BE2C (cell line): ENCODE results near the gene NPAS1.

ENCODE experiments used
- DNase-seq: peaks from one replicate; pipeline ENCODE4 v3.0.0-alpha.2; 2020
- H3K27me3 ChIP-seq: fragments of 250-450 bp; sonication (Bioruptor Pico); 2 replicates; pipeline ENCODE4 v1.5.1; 2020; ENCODE audit warnings: mild to moderate bottlenecking
- H3K36me3 ChIP-seq: fragments of 250-450 bp; sonication (Bioruptor Pico); 2 replicates; pipeline ENCODE4 v1.5.1; 2020; ENCODE audit warnings: mild to moderate bottlenecking
- H3K4me1 ChIP-seq: fragments of 250-450 bp; sonication (Bioruptor Pico); 2 replicates; pipeline ENCODE4 v1.5.1; 2020
- H3K4me3 ChIP-seq: 2 replicates; pipeline ENCODE4 v1.5.1; 2011; ENCODE audit warnings: low read depth, low read length
- H3K9me3 ChIP-seq: fragments of 250-450 bp; sonication (Bioruptor Pico); 2 replicates; pipeline ENCODE4 v1.5.1; 2020
- TF ChIP-seq, protein P1 (sequence below): IDR thresholded peaks from 2 replicates; pipeline ENCODE4 v1.5.1; 2012; ENCODE audit warnings: mild to moderate bottlenecking, low read depth, low read length

The NPAS1 gene

DNA sequence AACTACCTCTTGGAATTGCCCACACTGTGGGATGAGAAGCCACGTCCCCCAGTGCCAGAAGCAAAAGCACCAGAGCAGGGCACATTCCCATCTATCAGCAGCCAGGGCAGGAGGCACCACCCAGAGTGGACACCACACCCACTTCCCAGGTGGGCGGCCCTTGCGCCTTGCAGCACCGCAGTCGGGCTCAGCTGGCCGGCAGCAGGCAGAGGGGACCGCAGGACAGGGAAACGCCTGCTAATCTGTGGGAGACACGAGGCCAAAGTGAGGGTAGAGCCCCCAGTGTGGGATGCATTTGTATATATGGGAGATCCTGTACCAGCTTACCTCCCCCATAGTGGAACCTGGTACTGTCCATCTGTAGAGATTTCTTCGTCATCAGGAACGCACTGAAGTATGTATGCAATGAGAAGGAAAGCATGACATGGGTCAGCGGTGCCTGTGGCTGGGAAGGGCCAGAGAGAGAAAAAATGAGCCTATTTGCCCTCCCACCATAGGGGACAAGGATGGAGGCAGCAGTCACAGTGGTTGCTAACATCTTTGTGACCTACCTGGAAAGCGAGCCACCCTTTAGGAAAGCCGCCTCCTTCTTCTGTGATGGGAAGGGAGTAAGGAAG, 30.9 kb upstream of the NPAS1 start:
- H3K27me3 ChIP-seq: no peaks in the 10 kb centered on the region
- DNase-seq: no peak
- peaks cover 15% of the 10 kb centered on the region for H3K4me1 ChIP-seq
- peaks cover 36% of the 10 kb centered on the region for H3K36me3 ChIP-seq
- no peak overlapping the region for H3K4me3 ChIP-seq
- no peaks in the 10 kb centered on the region for H3K9me3 ChIP-seq
- TF ChIP-seq, protein P1, sequence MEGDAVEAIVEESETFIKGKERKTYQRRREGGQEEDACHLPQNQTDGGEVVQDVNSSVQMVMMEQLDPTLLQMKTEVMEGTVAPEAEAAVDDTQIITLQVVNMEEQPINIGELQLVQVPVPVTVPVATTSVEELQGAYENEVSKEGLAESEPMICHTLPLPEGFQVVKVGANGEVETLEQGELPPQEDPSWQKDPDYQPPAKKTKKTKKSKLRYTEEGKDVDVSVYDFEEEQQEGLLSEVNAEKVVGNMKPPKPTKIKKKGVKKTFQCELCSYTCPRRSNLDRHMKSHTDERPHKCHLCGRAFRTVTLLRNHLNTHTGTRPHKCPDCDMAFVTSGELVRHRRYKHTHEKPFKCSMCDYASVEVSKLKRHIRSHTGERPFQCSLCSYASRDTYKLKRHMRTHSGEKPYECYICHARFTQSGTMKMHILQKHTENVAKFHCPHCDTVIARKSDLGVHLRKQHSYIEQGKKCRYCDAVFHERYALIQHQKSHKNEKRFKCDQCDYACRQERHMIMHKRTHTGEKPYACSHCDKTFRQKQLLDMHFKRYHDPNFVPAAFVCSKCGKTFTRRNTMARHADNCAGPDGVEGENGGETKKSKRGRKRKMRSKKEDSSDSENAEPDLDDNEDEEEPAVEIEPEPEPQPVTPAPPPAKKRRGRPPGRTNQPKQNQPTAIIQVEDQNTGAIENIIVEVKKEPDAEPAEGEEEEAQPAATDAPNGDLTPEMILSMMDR: no peak

DNA sequence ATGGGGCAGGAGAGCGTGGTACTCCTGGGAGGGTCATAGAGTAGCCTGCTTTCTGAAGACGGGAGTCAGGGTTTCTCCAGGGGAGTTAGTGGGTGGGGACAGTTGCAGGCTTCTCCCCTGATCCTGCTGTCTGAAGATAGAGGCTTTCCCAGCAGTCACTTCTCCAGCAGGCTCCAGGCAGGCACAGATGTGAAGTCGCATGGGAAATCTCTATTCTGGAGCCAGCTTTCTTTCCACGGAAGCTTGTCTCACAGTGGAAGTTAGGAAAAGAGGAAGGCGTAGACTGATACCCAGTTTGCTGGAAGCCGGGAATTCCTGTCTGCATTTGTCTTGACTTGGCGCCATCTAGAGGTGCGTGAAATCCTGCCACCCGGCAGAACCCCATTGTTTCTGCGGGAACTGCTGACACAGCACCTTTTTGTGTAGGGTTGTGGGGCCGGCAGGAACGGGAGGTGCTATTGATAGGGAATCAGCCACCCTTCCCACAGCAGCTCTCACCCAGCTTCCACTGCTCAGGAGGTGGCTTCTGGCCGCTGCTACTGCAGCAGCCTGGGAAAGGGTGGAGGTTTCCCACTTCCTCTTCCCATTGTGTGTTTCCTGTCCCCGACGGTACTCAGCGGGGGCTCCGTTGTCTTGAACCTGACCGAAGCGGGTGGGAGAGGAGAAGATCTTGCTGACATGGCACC, 28.5 kb upstream of the NPAS1 start:
- Histone ChIP-seq H3K27me3 (no peaks in the 10 kb centered on the region), H3K4me1 (no peaks in the 10 kb centered on the region; the same call in none of the 2 replicates), H3K9me3 (no peaks in the 10 kb centered on the region), H3K4me3 (no peak overlapping the region), H3K36me3 (peaks cover 43% of the 10 kb centered on the region)
- peak; percentile 81 for DNase-seq
- TF ChIP-seq, protein P1: peak; percentile 91

DNA sequence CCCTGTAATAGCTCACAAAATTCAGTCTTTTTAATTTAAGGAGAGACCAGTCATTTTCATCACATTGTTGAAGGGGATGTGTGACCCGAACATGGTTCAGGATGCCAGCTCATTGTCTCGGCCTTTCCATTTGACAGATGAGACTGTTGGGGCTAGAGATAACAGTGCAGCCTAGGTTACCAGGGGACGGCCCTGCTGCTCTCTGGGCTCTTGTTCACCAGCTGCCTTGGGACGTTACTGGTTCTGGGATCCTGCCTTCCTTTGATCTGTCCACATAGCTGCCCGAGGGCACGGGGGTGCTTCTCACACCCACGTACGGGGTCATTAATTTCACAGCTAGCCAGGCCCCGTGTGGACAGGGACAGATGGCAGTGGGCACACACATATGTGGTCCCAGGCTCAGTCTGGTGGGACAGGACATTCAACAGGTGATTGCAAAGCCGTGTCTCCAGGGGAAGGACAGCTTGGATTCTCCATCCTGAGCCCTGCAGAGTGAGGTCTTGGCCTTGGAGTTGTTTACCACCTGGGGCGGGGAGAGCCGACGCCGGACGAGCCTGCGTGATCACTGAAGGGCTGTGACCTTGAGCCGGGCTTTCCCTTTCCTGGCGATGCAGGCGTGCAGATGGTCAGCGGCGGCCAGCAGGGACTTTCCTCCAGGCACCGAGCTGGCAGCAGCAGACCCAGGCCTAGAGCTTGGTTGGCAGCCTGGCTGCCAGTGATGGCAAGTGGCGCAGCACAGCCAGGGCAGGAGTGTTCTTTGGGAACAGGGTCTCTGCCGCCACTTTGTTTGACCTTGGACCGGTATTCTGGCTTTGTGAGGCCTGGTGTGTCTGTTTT, 26.7 kb upstream of the NPAS1 start:
- Histone ChIP-seq H3K4me3 (no peak overlapping the region), H3K27me3 (no peaks in the 10 kb centered on the region), H3K36me3 (peaks cover 53% of the 10 kb centered on the region), H3K9me3 (no peaks in the 10 kb centered on the region), H3K4me1 (no peaks in the 10 kb centered on the region; the same call in none of the 2 replicates)
- TF ChIP-seq, protein P1: no peak
- no peak for DNase-seq

DNA sequence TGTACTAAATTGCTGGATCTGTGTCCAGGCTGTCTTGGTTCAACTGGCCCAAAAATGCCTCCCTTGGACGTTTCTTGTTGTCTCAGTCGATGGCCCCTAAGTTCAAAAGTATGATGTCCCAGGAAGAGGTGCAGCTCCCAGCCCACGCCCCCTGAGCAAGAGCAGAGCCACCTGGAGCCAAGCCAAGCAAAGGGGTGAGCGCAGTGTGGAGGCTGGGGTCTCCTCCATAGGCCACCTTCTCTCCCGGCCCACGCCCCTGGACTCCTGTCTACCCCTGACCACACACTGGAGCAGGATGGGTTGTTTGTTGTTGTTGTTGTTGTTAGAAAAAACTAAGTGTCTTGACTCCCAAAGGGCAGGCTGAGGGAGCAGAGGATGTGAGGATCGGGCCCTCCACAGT, 26.0 kb upstream of the NPAS1 start:
- DNase-seq: no peak
- H3K36me3 ChIP-seq: peaks cover 48% of the 10 kb centered on the region
- H3K9me3 ChIP-seq: no peaks in the 10 kb centered on the region
- no peaks in the 10 kb centered on the region for H3K27me3 ChIP-seq
- TF ChIP-seq, protein P1: no peak
- H3K4me3 ChIP-seq: no peak overlapping the region
- no peaks in the 10 kb centered on the region; the same call in none of the 2 replicates for H3K4me1 ChIP-seq

DNA sequence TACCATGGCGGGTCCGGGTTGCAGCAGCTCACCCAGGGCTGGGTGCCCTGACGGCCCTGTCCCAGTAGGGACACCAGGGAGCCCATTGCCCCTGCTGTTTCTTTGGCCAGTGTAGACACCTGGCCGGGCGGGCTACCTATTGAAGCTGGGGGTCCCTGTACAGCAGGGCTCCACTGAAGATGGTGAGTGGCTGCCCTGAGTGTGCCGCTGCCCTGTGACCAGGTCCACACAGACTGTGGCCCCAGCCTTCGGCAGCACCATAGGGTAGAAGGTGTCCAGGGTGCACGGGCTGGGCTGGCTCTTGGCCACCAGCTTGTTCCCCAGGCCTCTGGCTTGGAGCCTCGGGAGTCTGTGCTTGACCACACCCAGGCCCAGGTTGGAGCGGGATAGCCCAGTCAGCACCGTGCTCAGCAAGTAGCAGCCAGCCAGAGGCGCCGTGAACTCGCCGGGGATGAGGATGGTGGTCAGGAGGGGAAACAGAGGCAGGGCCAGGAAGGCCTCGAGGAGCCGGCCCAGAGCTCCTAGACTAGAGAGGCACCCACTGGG, 25.4 kb upstream of the NPAS1 start:
- Histone ChIP-seq H3K4me1 (no peaks in the 10 kb centered on the region; the same call in none of the 2 replicates), H3K4me3 (no peak overlapping the region), H3K27me3 (no peaks in the 10 kb centered on the region), H3K9me3 (no peaks in the 10 kb centered on the region), H3K36me3 (peaks cover 48% of the 10 kb centered on the region)
- no peak for DNase-seq
- TF ChIP-seq, protein P1: no peak
